Medulla oblongata (tissue), 1 donor: ENCODE measurements around the gene FMNL2.

ENCODE experiments used
- DNase-seq: peaks from one replicate; pipeline ENCODE4 v3.0.0-alpha.2; 2015; ENCODE audit errors: extremely low spot score

The FMNL2 gene

GRCh38 chr2:152449578-152449977, 114.6 kb downstream of the FMNL2 start:
- no peak for DNase-seq

GRCh38 chr2:152450176-152450575, 115.2 kb downstream of the FMNL2 start:
- DNase-seq, result no peak

- no peak for DNase-seq
These were observed 117.4 kb downstream of the FMNL2 start for GRCh38 chr2:152452256-152452973.

- peak; percentile 89 for DNase-seq
These were observed 118.3 kb downstream of the FMNL2 start for GRCh38 chr2:152453129-152453911.

GRCh38 chr2:152454371-152454770, 119.4 kb downstream of the FMNL2 start:
- no peak for DNase-seq

GRCh38 chr2:152454960-152455359, 120.0 kb downstream of the FMNL2 start:
- no peak for DNase-seq

- DNase-seq, result no peak
These were observed 120.8 kb downstream of the FMNL2 start for GRCh38 chr2:152455738-152456137.

- DNase-seq, result no peak
These were observed 121.3 kb downstream of the FMNL2 start for GRCh38 chr2:152456262-152456661.

GRCh38 chr2:152458441-152458940, 123.5 kb downstream of the FMNL2 start:
- DNase-seq, result no peak

GRCh38 chr2:152459091-152459490, 124.1 kb downstream of the FMNL2 start:
- no peak for DNase-seq

- DNase-seq, result no peak
These were observed 125.6 kb downstream of the FMNL2 start for GRCh38 chr2:152460567-152460966.

GRCh38 chr2:152462120-152462519, 127.1 kb downstream of the FMNL2 start:
- DNase-seq, result no peak

- peak; percentile 92 for DNase-seq
These were observed 127.8 kb downstream of the FMNL2 start for GRCh38 chr2:152462779-152463178.

GRCh38 chr2:152464851-152465470, 130.0 kb downstream of the FMNL2 start:
- no peak for DNase-seq

- DNase-seq, result no peak
These were observed 130.6 kb downstream of the FMNL2 start for GRCh38 chr2:152465541-152465940.

- DNase-seq, result no peak
These were observed 131.1 kb downstream of the FMNL2 start for GRCh38 chr2:152466041-152466440.

GRCh38 chr2:152466980-152467676, 132.2 kb downstream of the FMNL2 start:
- DNase-seq, result peak; percentile 87

- peak; percentile 64 for DNase-seq
These were observed 132.9 kb downstream of the FMNL2 start for GRCh38 chr2:152467677-152468410.

- peak; percentile 82 for DNase-seq
These were observed 134.1 kb downstream of the FMNL2 start for GRCh38 chr2:152468899-152469692.
